MCF 10A (cell line): ENCODE measurements around the gene TNFSF12. TPM values are rescaled to one million over a fixed set of nuclear protein-coding genes. Genes with fewer than 3 reads are reported as not detected.

Source experiments
- BruUV-seq: library from RNA; stranded (reverse); fragments of 400-500 nt; replicated peaks from 2 replicates; lab custom pipeline; 2021; lab: Mats Ljungman, UMichigan
- CTCF ChIA-PET: fragments of 300-600 bp; sonication (Branson Sonifier 250); formaldehyde crosslinking; extraction: SDS; loops from one replicate; lab custom pipeline; 2021; ENCODE audit warnings: antibody characterized with exemption, inconsistent platforms; lab: Yijun Ruan, JAX
- POLR2A ChIA-PET: fragments of 300-600, 350-650 bp; sonication (Branson Sonifier 250); formaldehyde crosslinking; extraction: SDS; loops from one replicate; lab custom pipeline; 2020; ENCODE audit warnings: antibody characterized with exemption, inconsistent platforms; lab: Yijun Ruan, JAX
- DNase-seq: peaks from one replicate; pipeline ENCODE4 v3.0.0-alpha.2; 2018; ENCODE audit not compliant: unreplicated experiment
- H3K27ac Mint-ChIP-seq: one replicate; pipeline ENCODE4 v1.8.0; 2022; ENCODE audit warnings: mild to moderate bottlenecking, low read depth, mixed read lengths; ENCODE audit not compliant: unreplicated experiment
- H3K27me3 Mint-ChIP-seq: one replicate; pipeline ENCODE4 v1.8.0; 2022; ENCODE audit warnings: mixed read lengths; ENCODE audit not compliant: insufficient read depth, unreplicated experiment
- H3K36me3 Mint-ChIP-seq: one replicate; pipeline ENCODE4 v1.8.0; 2022; ENCODE audit warnings: mild to moderate bottlenecking, moderate library complexity, mixed read lengths; ENCODE audit not compliant: insufficient read depth, unreplicated experiment
- H3K4me1 Mint-ChIP-seq: one replicate; pipeline ENCODE4 v1.8.0; 2022; ENCODE audit warnings: mixed read lengths; ENCODE audit not compliant: insufficient read depth, unreplicated experiment
- H3K4me3 Mint-ChIP-seq: one replicate; pipeline ENCODE4 v1.8.0; 2022; ENCODE audit warnings: mild to moderate bottlenecking, moderate library complexity, mixed read lengths; ENCODE audit not compliant: unreplicated experiment
- H3K9me3 Mint-ChIP-seq: one replicate; pipeline ENCODE4 v1.8.0; 2022; ENCODE audit warnings: mixed read lengths; ENCODE audit not compliant: unreplicated experiment
- CTCF ChIP-seq: fragments of 200-600 bp; IDR thresholded peaks from one replicate; pipeline ENCODE4 v1.8.0; 2022; ENCODE audit warnings: antibody characterized with exemption, mild to moderate bottlenecking; ENCODE audit not compliant: unreplicated experiment
- intact Hi-C: fragments of 100-400 bp; cut with micrococcal nuclease; formaldehyde crosslinking; loops from 2 replicates; pipeline ENCODE4 v1.14.1; 2022
- total RNA-seq: library from RNA; stranded (reverse); gene quantifications from 2 replicates; pipeline ENCODE4 v1.2.3, GENCODE V29; 2022

Gene TNFSF12
- total RNA-seq, 1 experiment from 2014 or later = 3.9 TPM

GRCh38 chr17:7557775-7558543 is 9.1 kb downstream of the TNFSF12 start:
- H3K4me1 Mint-ChIP-seq = peaks cover 42% of the 10 kb centered on the region

GRCh38 chr17:7558544-7559319 is 9.9 kb downstream of the TNFSF12 start, which contains the start of gene TNFSF13:
TSS of gene TNFSF13 (plus strand) at chr17:7558750. CDS start at chr17:7559040, 290 bp downstream.
- Mint-ChIP-seq H3K36me3 (peaks cover 17% of the 10 kb centered on the region), H3K27ac (peak within 1 kb of the TSS; percentile 91), H3K27me3 (no peaks in the 10 kb centered on the region), H3K4me3 (peak within 1 kb of the TSS; percentile 81), H3K4me1 (peaks cover 42% of the 10 kb centered on the region), H3K9me3 (no peaks in the 10 kb centered on the region)
- peak; percentile 65 for DNase-seq
- intact Hi-C loops = no loop called here
- POLR2A ChIA-PET = interaction anchor here (0.5 to 6.0 kb wide), 19 partner anchors 14 to 374 kb away, joined by 3 to 71 read pairs (median 4); partner anchors contain the start of genes CD68, POLR2A, SOX15 and WRAP53
- TF ChIP-seq CTCF = no peak
- CTCF ChIA-PET = interaction anchor here (0.6 to 7.1 kb wide), 6 partner anchors 13 to 492 kb away, joined by 3 to 123 read pairs (median 4); no protein-coding TSS in a partner anchor
- BruUV-seq = no TSS peak

More at GRCh38 chr17:7557775-7558543, 9.1 kb downstream of the TNFSF12 start:
- peaks cover 14% of the 10 kb centered on the region for H3K36me3 Mint-ChIP-seq
- H3K27ac Mint-ChIP-seq = peak overlapping the region; percentile 91
- intact Hi-C loops = no loop called here
- BruUV-seq = no TSS peak
- no peaks in the 10 kb centered on the region for H3K27me3 Mint-ChIP-seq
- peak overlapping the region; percentile 81 for H3K4me3 Mint-ChIP-seq
- ChIA-PET CTCF (interaction anchor here (0.6 to 7.1 kb wide), 6 partner anchors 14 to 493 kb away, joined by 3 to 123 read pairs (median 4); no protein-coding TSS in a partner anchor), POLR2A (interaction anchor here (0.5 to 6.0 kb wide), 25 partner anchors 9 to 375 kb away, joined by 3 to 71 read pairs (median 4); partner anchors contain the start of genes CD68, MPDU1, POLR2A and SOX15)
- H3K9me3 Mint-ChIP-seq = no peaks in the 10 kb centered on the region
- no peak for TF ChIP-seq CTCF
- DNase-seq = peak; percentile 95

- BruUV-seq = no TSS peak
- ChIA-PET CTCF (interaction anchor here (0.7 to 7.1 kb wide), 31 partner anchors 10 to 519 kb away, joined by 3 to 123 read pairs (median 6); partner anchors contain the start of genes CD68, CHRNB1, TMEM102 and TMEM95), POLR2A (interaction anchor here (0.5 to 6.0 kb wide), 33 partner anchors 10 to 326 kb away, joined by 3 to 71 read pairs (median 7); partner anchors contain the start of genes CD68, MPDU1, POLR2A and SOX15)
- H3K4me1 Mint-ChIP-seq = peaks cover 42% of the 10 kb centered on the region
- intact Hi-C loops = no loop called here
- no peak for TF ChIP-seq CTCF
- H3K27me3 Mint-ChIP-seq = no peaks in the 10 kb centered on the region
- H3K9me3 Mint-ChIP-seq = no peaks in the 10 kb centered on the region
- peak overlapping the region; percentile 81 for H3K4me3 Mint-ChIP-seq
- peaks cover 17% of the 10 kb centered on the region for H3K36me3 Mint-ChIP-seq
- DNase-seq = peak; percentile 75
- peak overlapping the region; percentile 91 for H3K27ac Mint-ChIP-seq
These were observed 10.7 kb downstream of the TNFSF12 start for GRCh38 chr17:7559320-7560171.
